Skeletal muscle cell (primary cell): ENCODE data around the gene TNFRSF1A.

Source experiments
- DNase-seq: peaks from one replicate; pipeline ENCODE4 v3.0.0-alpha.2; 2010; ENCODE audit warnings: low read depth
- H3K4me3 ChIP-seq: 2 replicates; pipeline ENCODE4 v1.5.1; 2011; ENCODE audit warnings: low read depth, mild to moderate bottlenecking, control low read depth, low read length, moderate library complexity

TNFRSF1A gene

DNA sequence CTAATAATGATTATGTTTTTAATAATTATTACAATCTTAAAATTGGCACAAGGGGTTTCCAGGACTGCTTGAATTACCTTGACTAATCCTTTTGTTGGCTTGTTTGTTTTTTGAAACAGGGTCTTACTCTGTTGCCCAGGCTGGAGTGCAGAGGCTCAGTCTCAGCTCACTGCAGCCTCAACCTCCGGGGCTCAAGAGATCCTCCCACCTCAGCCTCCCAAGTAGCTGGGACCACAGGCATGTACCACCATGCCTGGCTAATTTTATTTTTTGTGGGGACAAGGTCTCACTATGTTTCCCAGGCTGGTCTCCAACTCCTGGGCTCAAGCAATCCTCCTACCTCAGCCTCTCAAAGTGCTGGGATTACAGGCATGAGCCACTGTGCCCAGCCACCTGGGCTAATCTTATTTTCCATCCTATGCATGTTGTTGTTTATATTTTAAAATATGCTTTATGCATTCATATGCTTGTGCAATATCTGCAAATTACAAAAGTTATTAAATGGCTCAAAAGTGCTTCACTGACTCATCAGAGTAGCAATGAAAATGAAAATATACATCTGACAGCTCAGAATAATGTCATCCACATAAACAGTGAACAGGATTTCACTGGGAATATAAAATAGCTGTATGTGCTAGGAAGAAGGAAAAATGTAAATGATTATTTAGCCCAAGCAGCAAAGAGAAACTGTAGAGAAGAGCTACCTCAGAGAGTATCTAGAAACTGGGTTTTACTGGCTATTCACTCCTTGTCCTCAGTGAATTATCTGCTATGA lies 56.2 kb downstream of the TNFRSF1A start:
- no peak for DNase-seq
- H3K4me3 ChIP-seq, result no peak overlapping the region

GRCh38 chr12:6285063-6285477 lies 56.8 kb downstream of the TNFRSF1A start:
- peak; percentile 27 for DNase-seq
- no peak overlapping the region for H3K4me3 ChIP-seq

DNA sequence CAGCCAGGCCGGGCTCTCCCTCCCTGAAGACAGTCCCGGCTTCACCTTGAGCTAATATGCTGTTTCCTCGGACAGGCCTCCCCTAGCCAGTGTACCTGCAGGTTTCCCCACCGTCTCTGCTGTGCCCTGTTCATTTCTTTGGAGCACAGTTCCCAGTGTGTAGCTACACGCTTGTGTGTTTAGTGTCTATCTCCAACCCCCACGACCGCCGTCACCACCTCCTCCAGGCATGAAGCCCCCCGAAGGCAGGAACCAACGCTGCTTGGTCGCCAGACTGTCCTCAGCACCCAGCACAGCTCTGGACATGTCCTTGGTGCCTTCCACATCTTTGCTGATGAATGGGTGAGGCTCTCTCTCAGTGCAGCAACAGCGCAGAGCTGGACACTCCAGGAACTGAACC lies 57.6 kb downstream of the TNFRSF1A start:
- DNase-seq, result no peak
- H3K4me3 ChIP-seq, result no peak overlapping the region

DNA sequence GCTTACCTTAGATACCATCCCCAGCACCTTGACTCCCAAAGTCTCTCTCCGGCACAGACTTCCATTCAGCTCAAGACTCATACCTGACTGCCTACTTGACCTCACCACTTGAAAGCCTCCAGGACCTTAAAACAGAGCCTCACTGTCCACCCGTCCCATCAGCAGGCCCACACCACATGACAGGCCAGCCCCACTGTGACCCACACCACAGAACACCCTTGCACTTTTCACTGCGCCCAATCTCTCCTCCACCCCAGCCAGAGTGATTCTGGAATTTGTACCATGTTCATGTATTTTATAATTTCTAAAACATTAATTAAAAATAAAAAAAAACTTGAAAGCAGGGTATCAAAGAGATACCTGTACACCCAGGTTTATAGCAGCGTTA lies 59.4 kb downstream of the TNFRSF1A start:
- no peak for DNase-seq
- no peak overlapping the region for H3K4me3 ChIP-seq

GRCh38 chr12:6281081-6281809 lies 60.6 kb downstream of the TNFRSF1A start:
- H3K4me3 ChIP-seq, result no peak overlapping the region
- DNase-seq, result no peak

GRCh38 chr12:6280672-6281071 lies 61.2 kb downstream of the TNFRSF1A start:
- no peak for DNase-seq
- H3K4me3 ChIP-seq, result no peak overlapping the region

GRCh38 chr12:6280053-6280469 lies 61.8 kb downstream of the TNFRSF1A start:
- H3K4me3 ChIP-seq, result no peak overlapping the region
- DNase-seq, result peak; percentile 64

DNA sequence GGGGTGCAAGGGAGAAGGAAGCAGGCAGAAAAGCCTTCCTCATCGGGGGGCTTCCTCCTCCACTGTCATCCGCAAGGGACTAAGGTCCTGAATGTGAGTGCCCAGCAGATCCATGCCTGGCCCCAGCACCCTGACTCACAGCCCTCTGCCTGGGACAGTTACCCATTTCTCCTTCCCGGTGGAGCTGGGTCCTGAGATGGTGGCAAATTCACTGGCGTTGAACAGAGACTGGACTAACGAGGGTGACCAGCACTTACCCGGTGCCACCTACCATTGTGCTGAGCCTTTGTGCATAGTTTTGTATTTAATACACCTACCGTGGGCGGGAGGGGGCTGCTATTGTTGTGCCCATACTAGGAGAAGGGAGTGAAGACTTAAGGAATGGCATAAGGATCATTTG lies 62.2 kb downstream of the TNFRSF1A start:
- H3K4me3 ChIP-seq, result no peak overlapping the region

GRCh38 chr12:6279256-6279628 lies 62.6 kb downstream of the TNFRSF1A start:
- no peak overlapping the region for H3K4me3 ChIP-seq
- DNase-seq, result no peak

More for the DNA sequence above, 62.2 kb downstream of the TNFRSF1A start:
- no peak for DNase-seq
